Measurements from ENCODE around the gene EPB41L2.
"Not testable (repeated sequence)": the region's sequence is repeated elsewhere in the genome, so short reads cannot be mapped to it uniquely, and the experiment has no call there.

EPB41L2 gene

GRCh38 chr6:130829333-130829910 is 233.6 kb downstream of the EPB41L2 start:
- DNase-seq, result no peak

DNA sequence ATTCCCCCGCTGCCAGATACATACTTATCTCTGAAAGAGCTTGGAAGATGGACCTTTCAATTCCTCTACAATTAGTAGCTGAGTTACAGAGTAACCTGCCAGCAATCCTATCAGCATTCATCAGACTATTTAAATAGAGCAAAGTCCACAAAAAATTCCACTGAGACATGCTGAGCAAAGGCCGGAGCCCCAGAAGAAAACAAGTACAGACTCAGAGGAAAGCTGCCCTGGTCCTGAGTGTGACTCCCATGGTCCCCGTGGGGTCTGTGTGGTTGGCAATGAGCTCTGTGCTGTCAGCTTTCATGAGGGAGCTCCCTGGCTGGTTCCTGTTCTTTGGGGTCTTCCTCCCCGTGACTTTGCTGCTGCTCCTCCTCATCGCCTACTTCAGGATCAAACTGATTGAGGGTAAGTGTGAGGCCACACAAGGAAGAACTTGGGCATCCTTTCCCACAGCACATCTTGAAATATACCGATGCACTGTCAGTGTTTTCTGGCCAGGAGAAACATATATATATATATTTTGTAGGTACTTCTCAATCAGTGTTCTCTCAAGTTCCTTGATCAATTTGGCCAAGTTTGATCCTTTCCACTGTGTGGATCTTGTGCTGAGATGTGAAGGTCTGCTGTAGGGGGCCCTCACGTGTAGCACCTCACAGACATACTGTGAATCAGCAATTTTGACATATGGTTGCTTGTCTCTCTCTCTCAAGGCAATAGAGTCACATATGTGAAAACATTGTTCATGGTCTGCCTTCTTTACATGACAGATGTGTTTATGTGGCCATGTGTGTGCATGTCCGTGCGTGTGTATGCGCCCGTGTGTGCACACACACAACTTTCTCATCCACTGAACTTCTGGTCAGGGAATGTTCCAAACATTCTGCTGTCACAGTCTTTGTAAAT is 235.5 kb downstream of the EPB41L2 start, which contains the start of gene SMLR1:
Gene SMLR1, plus strand, starts transcription at position 160 of the 903 bp plus-strand sequence. Its CDS starts 8 bp downstream, at position 168.
- no peak for DNase-seq

DNA sequence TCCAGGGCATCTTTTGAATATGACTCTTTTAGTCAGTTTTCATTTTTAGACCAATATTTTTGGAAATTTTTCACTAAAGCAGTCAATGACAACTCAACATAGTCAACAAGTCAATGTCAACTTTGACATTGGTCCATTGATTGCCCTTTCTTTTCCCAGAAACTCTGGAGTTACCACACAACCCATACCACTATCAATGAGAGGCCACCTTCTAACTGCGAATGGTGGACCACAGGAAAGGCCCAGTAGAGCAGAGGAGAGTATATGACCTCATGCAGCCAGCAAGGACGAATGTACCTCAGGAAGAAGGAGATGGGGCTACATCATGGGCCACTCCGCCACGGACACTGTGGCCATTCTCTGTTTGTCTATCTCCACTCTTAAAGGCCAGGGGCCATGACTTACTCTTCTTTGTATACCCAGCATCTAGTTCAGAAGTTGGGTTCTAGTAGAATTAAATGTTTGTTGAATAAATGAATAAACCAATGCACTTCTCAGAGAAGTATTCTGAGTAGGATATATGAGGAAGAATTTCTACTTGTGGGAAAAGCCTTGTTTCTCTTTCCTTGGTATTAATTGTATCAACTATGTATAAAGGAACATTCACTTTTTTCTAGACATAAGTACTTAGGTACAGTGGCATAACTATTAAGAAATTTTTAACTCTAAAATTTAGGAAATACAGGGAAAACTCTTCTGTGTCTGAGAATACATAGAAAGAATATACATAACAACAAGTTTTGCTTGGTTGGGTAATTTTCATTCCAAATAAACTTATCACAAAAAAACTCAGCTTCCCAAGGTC is 236.4 kb downstream of the EPB41L2 start:
- no peak for DNase-seq

- DNase-seq, result no peak
Measured at GRCh38 chr6:130825772-130826441, 237.1 kb downstream of the EPB41L2 start.

DNA sequence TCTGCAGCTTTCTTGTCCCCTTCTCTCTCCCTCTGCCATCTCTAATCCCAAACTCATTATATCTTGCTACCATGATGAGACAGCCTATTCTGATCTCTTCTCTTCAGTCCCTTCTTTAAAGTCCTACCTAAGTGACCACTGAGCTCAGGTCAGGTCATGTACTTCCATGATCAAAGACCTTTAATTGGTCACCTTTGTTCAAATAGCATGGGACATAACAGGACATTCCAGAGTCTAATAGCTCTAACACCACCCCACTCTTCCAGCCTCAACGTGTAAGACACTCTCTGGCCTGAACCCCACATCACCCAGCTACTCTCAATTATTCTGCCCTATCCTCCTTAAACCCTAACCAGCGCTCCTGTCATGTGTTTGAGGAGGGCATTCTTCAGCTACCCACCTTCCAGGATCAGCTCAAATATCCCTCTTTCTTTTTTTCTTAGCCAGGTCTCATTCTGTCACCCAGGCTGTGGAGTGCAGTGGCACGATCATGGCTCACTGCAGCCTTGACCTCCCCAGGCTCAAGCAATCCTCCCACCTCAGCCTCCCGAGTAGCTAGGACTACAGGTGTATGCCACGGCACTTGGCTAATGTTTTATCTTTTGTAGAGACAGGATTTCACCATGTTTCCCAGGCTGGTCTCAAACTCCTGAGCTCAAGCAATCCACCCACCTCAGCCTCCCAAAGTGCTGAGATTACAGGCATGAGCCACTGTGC is 237.9 kb downstream of the EPB41L2 start:
- no peak for DNase-seq

DNA sequence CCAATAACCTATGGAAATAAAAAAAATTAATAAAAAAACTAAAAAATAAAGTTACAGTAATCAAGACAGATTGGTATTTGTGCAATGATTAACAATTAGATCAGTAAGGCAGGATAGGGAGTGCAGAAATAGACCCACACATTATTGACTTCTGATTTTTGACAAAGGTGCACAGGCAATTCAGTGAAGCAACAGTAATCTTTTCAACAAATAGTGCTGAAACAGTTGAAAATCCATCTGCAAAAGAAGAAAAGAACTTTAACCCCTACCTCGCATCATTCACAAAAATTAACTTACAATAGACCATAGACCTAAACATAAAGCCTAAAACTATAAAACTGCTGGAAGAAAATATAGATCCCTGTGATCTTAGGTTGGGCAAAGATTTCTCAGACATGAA is 240.3 kb downstream of the EPB41L2 start:
- DNase-seq, result no peak

- no peak for DNase-seq
Measured at GRCh38 chr6:130815200-130816071, 247.6 kb downstream of the EPB41L2 start.

- DNase-seq, result no peak
Measured at GRCh38 chr6:130814506-130814905, 248.5 kb downstream of the EPB41L2 start.

DNA sequence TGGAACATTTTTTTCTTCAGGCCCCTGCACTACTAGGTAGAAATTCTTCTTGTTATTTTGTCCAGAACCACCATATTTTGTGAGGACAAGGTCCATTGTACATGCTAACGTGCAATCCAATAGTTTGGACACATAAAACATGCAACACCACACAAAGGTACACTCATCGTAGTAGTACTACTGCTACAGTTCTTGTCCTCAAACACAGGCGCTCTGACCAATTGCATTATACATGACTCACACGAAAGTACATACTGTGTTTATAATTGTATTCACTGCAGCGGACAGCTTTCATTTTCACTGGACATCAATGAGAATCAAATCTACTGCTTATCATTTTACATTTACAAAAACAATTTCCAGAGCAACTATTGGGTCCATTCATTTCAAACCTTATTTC is 251.1 kb downstream of the EPB41L2 start:
- DNase-seq, result no peak

GRCh38 chr6:130810307-130811030 is 252.6 kb downstream of the EPB41L2 start:
- no peak for DNase-seq

- DNase-seq, result not testable (repeated sequence)
Measured at GRCh38 chr6:130801368-130801767, 261.7 kb downstream of the EPB41L2 start.

DNA sequence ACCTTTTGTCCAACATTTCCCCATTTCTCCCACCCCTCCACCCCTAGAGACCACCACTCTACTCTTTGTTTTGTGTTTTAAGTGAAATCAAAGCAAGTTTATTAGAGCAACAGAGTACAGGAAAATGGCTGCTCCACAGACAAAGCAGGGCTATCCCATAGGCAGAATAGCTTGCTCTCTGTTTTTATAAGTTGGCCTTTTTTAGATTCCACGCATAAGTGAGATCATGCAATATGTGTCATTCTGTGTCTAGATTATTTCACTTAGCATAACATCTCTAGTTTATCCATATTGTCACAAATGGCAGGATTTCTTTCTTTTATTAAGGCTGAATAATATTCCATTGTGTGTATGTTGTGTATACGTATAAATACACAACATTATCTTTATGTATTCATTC is 266.0 kb downstream of the EPB41L2 start:
- no peak for DNase-seq

DNA sequence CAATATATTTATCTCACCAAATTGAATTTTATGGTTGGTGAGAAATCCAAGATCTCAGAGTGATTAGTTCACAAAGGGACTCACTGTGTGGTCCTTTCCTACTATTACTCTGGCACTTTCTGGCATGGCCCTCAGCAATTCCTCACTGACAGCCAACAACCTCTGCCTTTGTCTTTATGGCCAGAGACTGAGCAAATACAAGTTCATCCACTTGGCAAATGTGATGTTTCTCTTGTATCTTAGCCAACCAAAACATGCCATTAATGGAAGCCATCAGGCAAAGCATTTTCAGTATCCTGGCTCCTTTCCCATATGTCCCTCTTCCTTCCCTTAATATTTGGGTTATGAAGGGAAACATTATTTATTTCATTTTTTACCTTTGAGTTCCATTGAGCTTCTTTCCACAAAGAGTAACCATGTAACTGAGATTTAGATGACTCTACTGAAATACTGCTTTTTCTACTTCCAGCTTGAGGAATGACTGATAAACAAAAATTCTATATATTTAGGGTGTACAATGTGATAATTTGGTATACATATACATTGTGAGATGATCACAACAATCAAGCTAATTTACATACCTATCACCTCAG is 266.6 kb downstream of the EPB41L2 start:
- DNase-seq, result no peak

- no peak for DNase-seq
Measured at GRCh38 chr6:130794738-130795137, 268.3 kb downstream of the EPB41L2 start.

- no peak for DNase-seq
Measured at GRCh38 chr6:130794010-130794697, 268.9 kb downstream of the EPB41L2 start.
